Smooth muscle cell (in vitro differentiated cells): Measurements from ENCODE around the gene SPRED2. TPM values are rescaled to one million over a fixed set of nuclear protein-coding genes. Genes with fewer than 3 reads are reported as not detected.
A peak's percentile ranks its signal among the peaks of the same experiment; 100 is the strongest.

Experiments used
- DNase-seq: peaks from one replicate; lab custom pipeline; 2025; ENCODE audit not compliant: unreplicated experiment; lab: John Stamatoyannopoulos, UW
- H2AFZ ChIP-seq: fragments of 200-600 bp; sonication (generic); 2 replicates; pipeline ENCODE4 v1.6.0; 2016; ENCODE audit warnings: antibody characterized with exemption, low read depth, mild to moderate bottlenecking
- H3F3A ChIP-seq: fragments of 200-600 bp; sonication (generic); 2 replicates; pipeline ENCODE4 v1.6.0; 2017; ENCODE audit warnings: antibody characterized with exemption, low read depth
- H3K27ac ChIP-seq: fragments of 200-600 bp; sonication (generic); 2 replicates; pipeline ENCODE4 v1.5.1; 2016; ENCODE audit warnings: low read depth, mild to moderate bottlenecking
- H3K27me3 ChIP-seq: fragments of 200-600 bp; sonication (generic); 2 replicates; pipeline ENCODE4 v1.6.1; 2016; ENCODE audit warnings: low read depth, mild to moderate bottlenecking
- H3K36me3 ChIP-seq: fragments of 200-600 bp; sonication (generic); 2 replicates; pipeline ENCODE4 v1.5.1; 2016; ENCODE audit warnings: low read depth
- H3K4me1 ChIP-seq: fragments of 200-600 bp; sonication (generic); 2 replicates; pipeline ENCODE4 v1.5.1; 2016; ENCODE audit warnings: low read depth
- H3K4me2 ChIP-seq: fragments of 200-600 bp; sonication (generic); 2 replicates; pipeline ENCODE4 v1.6.0; 2016; ENCODE audit warnings: mild to moderate bottlenecking
- H3K4me3 ChIP-seq: fragments of 200-600 bp; sonication (generic); 2 replicates; pipeline ENCODE4 v1.5.1; 2016; ENCODE audit warnings: mild to moderate bottlenecking
- H3K79me2 ChIP-seq: fragments of 200-600 bp; sonication (generic); 2 replicates; pipeline ENCODE4 v1.6.0; 2016; ENCODE audit warnings: low read depth, mild to moderate bottlenecking
- H3K9ac ChIP-seq: fragments of 200-600 bp; sonication (generic); 2 replicates; pipeline ENCODE4 v1.6.0; 2016; ENCODE audit warnings: low read depth
- H3K9me3 ChIP-seq: fragments of 200-600 bp; sonication (generic); replicated peaks from 2 replicates; pipeline ENCODE4 v1.5.1; 2016; ENCODE audit warnings: low read depth
- H4K20me1 ChIP-seq: fragments of 200-600 bp; sonication (generic); 2 replicates; pipeline ENCODE4 v1.6.0; 2016; ENCODE audit warnings: low read depth
- WGBS: methylation state at CpG from one replicate; pipeline ENCODE4 v1.1.7; 2016; ENCODE audit warnings: low lambda C conversion rate; 5-methylcytosine and 5-hydroxymethylcytosine counted together
- polyA plus RNA-seq: library from polyadenylated mRNA; unstranded; fragments of >200 nt; fragmentation: Nextera tagmentation; extraction: Ambion mirVana; gene quantifications from 2 replicates; pipeline ENCODE4 v1.2.1, GENCODE V29; 2016
- total RNA-seq: library from RNA; depleted of rRNA; stranded (reverse); fragments of >200 nt; gene quantifications from 2 replicates; pipeline ENCODE4 v1.2.3, GENCODE V29; 2014
- TF ChIP-seq, protein P1 (sequence below): fragments of 200-600 bp; sonication (generic); IDR thresholded peaks from 2 replicates; pipeline ENCODE4 v1.5.1; 2017; ENCODE audit warnings: borderline replicate concordance, mild to moderate bottlenecking, antibody characterized with exemption; ENCODE audit not compliant: insufficient read depth, poor library complexity, severe bottlenecking

The SPRED2 gene
- total and polyA plus RNA-seq, 2 experiments from 2014 or later: 18.3 to 23.7 TPM

DNA sequence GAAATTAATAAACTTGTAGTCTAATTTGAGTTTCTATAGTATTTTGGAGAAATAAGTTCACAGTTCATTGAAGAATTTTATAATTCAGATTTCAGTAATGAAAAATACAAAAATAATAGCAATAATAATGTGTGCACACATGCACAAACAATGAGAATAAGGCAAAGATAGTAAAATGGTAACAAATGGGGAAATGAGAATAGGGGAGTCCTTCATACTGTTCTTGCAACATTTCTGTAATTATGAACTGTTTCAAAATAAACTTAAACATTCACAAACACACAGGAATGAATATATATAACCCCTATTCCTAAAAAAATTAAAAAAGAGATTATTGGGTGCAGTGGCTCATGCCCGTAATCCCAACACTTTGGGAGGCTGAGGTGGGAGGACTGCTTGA, 63.9 kb downstream of the SPRED2 start:
- H2AFZ ChIP-seq: no peak overlapping the region
- no peaks in the 10 kb centered on the region for H3K9me3 ChIP-seq
- WGBS: 100% methylated on average over 1 of the region's 1 CpG
- H3F3A ChIP-seq: peaks cover 21% of the 10 kb centered on the region
- H3K4me2 ChIP-seq: peak overlapping the region; percentile 86
- TF ChIP-seq, protein P1, sequence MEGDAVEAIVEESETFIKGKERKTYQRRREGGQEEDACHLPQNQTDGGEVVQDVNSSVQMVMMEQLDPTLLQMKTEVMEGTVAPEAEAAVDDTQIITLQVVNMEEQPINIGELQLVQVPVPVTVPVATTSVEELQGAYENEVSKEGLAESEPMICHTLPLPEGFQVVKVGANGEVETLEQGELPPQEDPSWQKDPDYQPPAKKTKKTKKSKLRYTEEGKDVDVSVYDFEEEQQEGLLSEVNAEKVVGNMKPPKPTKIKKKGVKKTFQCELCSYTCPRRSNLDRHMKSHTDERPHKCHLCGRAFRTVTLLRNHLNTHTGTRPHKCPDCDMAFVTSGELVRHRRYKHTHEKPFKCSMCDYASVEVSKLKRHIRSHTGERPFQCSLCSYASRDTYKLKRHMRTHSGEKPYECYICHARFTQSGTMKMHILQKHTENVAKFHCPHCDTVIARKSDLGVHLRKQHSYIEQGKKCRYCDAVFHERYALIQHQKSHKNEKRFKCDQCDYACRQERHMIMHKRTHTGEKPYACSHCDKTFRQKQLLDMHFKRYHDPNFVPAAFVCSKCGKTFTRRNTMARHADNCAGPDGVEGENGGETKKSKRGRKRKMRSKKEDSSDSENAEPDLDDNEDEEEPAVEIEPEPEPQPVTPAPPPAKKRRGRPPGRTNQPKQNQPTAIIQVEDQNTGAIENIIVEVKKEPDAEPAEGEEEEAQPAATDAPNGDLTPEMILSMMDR: no peak
- DNase-seq: no peak
- peaks cover 65% of the 10 kb centered on the region for H3K4me1 ChIP-seq
- H3K79me2 ChIP-seq: peaks cover 84% of the 10 kb centered on the region
- peaks cover 77% of the 10 kb centered on the region for H4K20me1 ChIP-seq
- no peaks in the 10 kb centered on the region for H3K27me3 ChIP-seq
- H3K36me3 ChIP-seq: no peaks in the 10 kb centered on the region
- H3K9ac ChIP-seq: no peak overlapping the region
- peak overlapping the region; percentile 96 for H3K27ac ChIP-seq
- H3K4me3 ChIP-seq: no peak overlapping the region

GRCh38 chr2:65367524-65367923, 64.9 kb downstream of the SPRED2 start:
- Histone ChIP-seq H3K9me3 (no peaks in the 10 kb centered on the region), H2AFZ (no peak overlapping the region), H3K4me2 (peak overlapping the region; percentile 86), H3K27ac (peak overlapping the region; percentile 96), H3K36me3 (no peaks in the 10 kb centered on the region), H3K4me1 (peaks cover 59% of the 10 kb centered on the region), H4K20me1 (peaks cover 68% of the 10 kb centered on the region), H3K79me2 (peaks cover 82% of the 10 kb centered on the region), H3F3A (peaks cover 21% of the 10 kb centered on the region), H3K4me3 (no peak overlapping the region), H3K27me3 (no peaks in the 10 kb centered on the region), H3K9ac (no peak overlapping the region)
- DNase-seq: no peak
- TF ChIP-seq, protein P1: no peak
- WGBS: 3% methylated on average over 4 of the region's 4 CpGs

DNA sequence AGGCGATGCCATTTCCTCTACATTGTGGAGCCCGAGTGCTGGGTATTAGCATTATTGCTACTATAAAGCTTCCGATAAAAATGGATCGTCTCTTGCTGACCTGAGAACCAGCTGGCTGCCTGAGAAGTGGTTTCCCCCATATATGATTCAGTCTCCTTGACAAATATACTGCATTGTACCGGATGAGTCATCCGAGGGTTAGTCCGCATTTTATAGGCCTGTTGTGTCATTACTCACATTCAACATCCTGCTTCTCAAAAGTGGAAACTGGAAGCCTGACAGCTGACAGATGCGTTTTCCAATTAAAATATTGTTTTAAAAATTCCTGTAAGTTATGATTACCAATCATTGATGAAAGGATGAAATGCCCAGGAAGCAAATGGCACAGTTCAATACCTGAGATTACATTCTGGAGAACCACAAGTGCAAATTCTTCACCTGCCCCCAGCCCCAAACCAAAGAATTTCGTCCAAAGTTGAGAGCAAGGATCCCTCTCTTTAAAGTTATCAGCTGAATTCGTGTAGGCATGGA, 65.7 kb downstream of the SPRED2 start:
- H3K79me2 ChIP-seq: peaks cover 80% of the 10 kb centered on the region
- H3F3A ChIP-seq: peaks cover 25% of the 10 kb centered on the region
- H3K27ac ChIP-seq: peak overlapping the region; percentile 96
- H2AFZ ChIP-seq: no peak overlapping the region
- H3K4me1 ChIP-seq: peaks cover 50% of the 10 kb centered on the region
- H3K9ac ChIP-seq: peak overlapping the region; percentile 80
- TF ChIP-seq, protein P1: no peak
- H4K20me1 ChIP-seq: peaks cover 63% of the 10 kb centered on the region
- no peaks in the 10 kb centered on the region for H3K9me3 ChIP-seq
- H3K27me3 ChIP-seq: no peaks in the 10 kb centered on the region
- DNase-seq: no peak
- H3K4me3 ChIP-seq: peak overlapping the region; percentile 33
- H3K36me3 ChIP-seq: no peaks in the 10 kb centered on the region
- H3K4me2 ChIP-seq: peak overlapping the region; percentile 86
- 7% methylated on average over 10 of the region's 10 CpGs for WGBS
